GM23248 (cell line): ENCODE measurements around the gene FAM193B. TPM values are rescaled to one million over a fixed set of nuclear protein-coding genes. Genes with fewer than 3 reads are reported as not detected.

ENCODE experiments used
- DNase-seq: peaks from one replicate; pipeline ENCODE4 v3.0.0-alpha.2; 2015
- H2AFZ ChIP-seq: fragments of 200-600 bp; sonication (generic); 2 replicates; pipeline ENCODE4 v1.6.1; 2016; ENCODE audit warnings: antibody characterized with exemption
- H3F3A ChIP-seq: fragments of 200-600 bp; sonication (generic); 2 replicates; pipeline ENCODE4 v1.6.1; 2016; ENCODE audit warnings: mild to moderate bottlenecking, antibody characterized with exemption, mixed run types; ENCODE audit not compliant: insufficient read depth
- H3K27ac ChIP-seq: fragments of 200-600 bp; sonication (generic); 2 replicates; pipeline ENCODE4 v1.5.1; 2016; ENCODE audit warnings: mild to moderate bottlenecking
- H3K27me3 ChIP-seq: fragments of 200-600 bp; sonication (generic); replicated peaks from 2 replicates; pipeline ENCODE4 v1.6.1; 2016; ENCODE audit warnings: mild to moderate bottlenecking; ENCODE audit not compliant: insufficient read depth
- H3K36me3 ChIP-seq: fragments of 200-600 bp; sonication (generic); 2 replicates; pipeline ENCODE4 v1.6.1; 2016; ENCODE audit warnings: low read depth, mild to moderate bottlenecking
- H3K4me1 ChIP-seq: fragments of 200-600 bp; sonication (generic); 2 replicates; pipeline ENCODE4 v1.6.1; 2016; ENCODE audit warnings: mild to moderate bottlenecking; ENCODE audit not compliant: insufficient read depth
- H3K4me2 ChIP-seq: fragments of 200-600 bp; sonication (generic); one replicate; pipeline ENCODE4 v1.6.1; 2016; ENCODE audit warnings: mild to moderate bottlenecking; ENCODE audit not compliant: unreplicated experiment
- H3K4me3 ChIP-seq: fragments of 200-600 bp; sonication (generic); 2 replicates; pipeline ENCODE4 v1.5.1; 2016; ENCODE audit warnings: mild to moderate bottlenecking
- H3K79me2 ChIP-seq: fragments of 200-600 bp; sonication (generic); 2 replicates; pipeline ENCODE4 v1.6.1; 2016; ENCODE audit warnings: mild to moderate bottlenecking; ENCODE audit not compliant: insufficient read depth
- H3K9ac ChIP-seq: fragments of 200-600 bp; sonication (generic); 2 replicates; pipeline ENCODE4 v1.6.1; 2016; ENCODE audit warnings: mild to moderate bottlenecking
- H3K9me2 ChIP-seq: fragments of 200-600 bp; sonication (generic); 2 replicates; pipeline ENCODE4 v1.6.1; 2016; ENCODE audit warnings: mixed run types, mild to moderate bottlenecking, moderate library complexity; ENCODE audit not compliant: insufficient read depth
- H3K9me3 ChIP-seq: fragments of 200-600 bp; sonication (generic); one replicate; pipeline ENCODE4 v1.6.1; 2017; ENCODE audit warnings: low read depth
- H4K20me1 ChIP-seq: fragments of 200-600 bp; sonication (generic); 2 replicates; pipeline ENCODE4 v1.6.0; 2016; ENCODE audit not compliant: insufficient read depth
- EZH2 ChIP-seq: fragments of 200-600 bp; sonication (generic); IDR thresholded peaks from 2 replicates; pipeline ENCODE4 v1.6.1; 2018; ENCODE audit warnings: antibody characterized with exemption, mild to moderate bottlenecking; ENCODE audit not compliant: insufficient read depth, poor library complexity, severe bottlenecking
- EZH2phosphoT487 ChIP-seq: fragments of 200-600 bp; sonication (generic); IDR thresholded peaks from 2 replicates; pipeline ENCODE4 v1.6.1; 2018; ENCODE audit warnings: antibody characterized with exemption, moderate library complexity, mild to moderate bottlenecking, low read depth; ENCODE audit not compliant: insufficient read depth
- WGBS, 2 experiments: methylation state at CpG; one replicate each; pipeline ENCODE4 v1.1.6; 2015 to 2017; ENCODE audit warnings: low lambda C conversion rate in 2 of 2, low coverage in 1 of 2; ENCODE audit errors: missing lambda C conversion rate in 2 of 2; 5-methylcytosine and 5-hydroxymethylcytosine counted together
- in situ Hi-C: fragments of 300-500 bp; cut with MboI; formaldehyde crosslinking; loops from 2 replicates; pipeline ENCODE4 v1.15.0; 2020
- polyA plus RNA-seq: library from polyadenylated mRNA; unstranded; fragments of >200 nt; fragmentation: Nextera tagmentation; extraction: Ambion mirVana; gene quantifications from 2 replicates; pipeline ENCODE4 v1.2.1, GENCODE V29; 2016
- total RNA-seq: library from RNA; depleted of rRNA; stranded (reverse); fragments of >200 nt; shearing (Covaris generic); gene quantifications from 2 replicates; pipeline ENCODE4 v1.2.3, GENCODE V29; 2014

FAM193B gene
- total and polyA plus RNA-seq, 2 experiments from 2014 or later, result 8.0 to 21.9 TPM

GRCh38 chr5:177491983-177492746, 62.2 kb downstream of the FAM193B start:
- Histone ChIP-seq H3K36me3 (peaks cover 38% of the 10 kb centered on the region), H3K9me3 (no peaks in the 10 kb centered on the region), H3K27me3 (no peaks in the 10 kb centered on the region), H4K20me1 (no peaks in the 10 kb centered on the region), H3K27ac (no peak overlapping the region), H3K9me2 (no peaks in the 10 kb centered on the region), H3K9ac (no peak overlapping the region), H3K4me3 (no peak overlapping the region), H3F3A (peaks cover 27% of the 10 kb centered on the region), H3K79me2 (peaks cover 75% of the 10 kb centered on the region), H2AFZ (no peak overlapping the region), H3K4me1 (peaks cover 23% of the 10 kb centered on the region), H3K4me2 (no peak overlapping the region)
- no peak for DNase-seq
- 94 to 95% methylated on average over 50 to 53 of the region's 54 CpGs for WGBS, 2 experiments
- no peak for TF ChIP-seq EZH2
- no peak for TF ChIP-seq EZH2phosphoT487
- in situ Hi-C loops, result no loop called here

GRCh38 chr5:177491429-177491945, 62.9 kb downstream of the FAM193B start:
- Histone ChIP-seq H4K20me1 (no peaks in the 10 kb centered on the region), H3K4me3 (no peak overlapping the region), H3K27ac (no peak overlapping the region), H3K27me3 (no peaks in the 10 kb centered on the region), H3K9ac (no peak overlapping the region), H3K4me1 (peaks cover 23% of the 10 kb centered on the region), H3K36me3 (peaks cover 44% of the 10 kb centered on the region), H3K4me2 (no peak overlapping the region), H3K9me3 (no peaks in the 10 kb centered on the region), H3F3A (peaks cover 31% of the 10 kb centered on the region), H3K9me2 (no peaks in the 10 kb centered on the region), H2AFZ (no peak overlapping the region), H3K79me2 (peaks cover 77% of the 10 kb centered on the region)
- in situ Hi-C loops, result no loop called here
- peak; percentile 57 for DNase-seq
- 41 to 74% methylated on average over 17 to 40 of the region's 43 CpGs for WGBS, 2 experiments
- TF ChIP-seq EZH2phosphoT487, result no peak

GRCh38 chr5:177490992-177491391, 63.4 kb downstream of the FAM193B start:
- H3K4me3 ChIP-seq, result no peak overlapping the region
- H2AFZ ChIP-seq, result no peak overlapping the region
- DNase-seq, result no peak
- no peaks in the 10 kb centered on the region for H3K27me3 ChIP-seq
- no peak overlapping the region for H3K27ac ChIP-seq
- peaks cover 49% of the 10 kb centered on the region for H3K36me3 ChIP-seq
- WGBS, 2 experiments, result 97 to 99% methylated on average over 13 to 16 of the region's 16 CpGs
- TF ChIP-seq EZH2phosphoT487, result no peak
- no peak for TF ChIP-seq EZH2
- H3K79me2 ChIP-seq, result peaks cover 77% of the 10 kb centered on the region
- H3K4me1 ChIP-seq, result peaks cover 23% of the 10 kb centered on the region
- H3K9me3 ChIP-seq, result no peaks in the 10 kb centered on the region
- H4K20me1 ChIP-seq, result 0 out of 2 replicates have a peak, but pooled peaks cover 4% of the 10 kb centered on the region
- no peak overlapping the region for H3K4me2 ChIP-seq
- peaks cover 35% of the 10 kb centered on the region for H3F3A ChIP-seq
- in situ Hi-C loops, result no loop called here
- no peaks in the 10 kb centered on the region for H3K9me2 ChIP-seq
- H3K9ac ChIP-seq, result no peak overlapping the region

- Histone ChIP-seq H3F3A (peaks cover 38% of the 10 kb centered on the region), H3K36me3 (peaks cover 54% of the 10 kb centered on the region), H3K79me2 (peaks cover 81% of the 10 kb centered on the region), H3K27me3 (no peaks in the 10 kb centered on the region), H3K4me3 (no peak overlapping the region), H2AFZ (no peak overlapping the region), H3K9me2 (no peaks in the 10 kb centered on the region), H3K9ac (no peak overlapping the region), H3K9me3 (no peaks in the 10 kb centered on the region), H3K4me1 (peaks cover 23% of the 10 kb centered on the region), H3K27ac (no peak overlapping the region), H4K20me1 (0 out of 2 replicates have a peak, but pooled peaks cover 4% of the 10 kb centered on the region), H3K4me2 (no peak overlapping the region)
- DNase-seq, result no peak
- no peak for TF ChIP-seq EZH2
- TF ChIP-seq EZH2phosphoT487, result no peak
- in situ Hi-C loops, result no loop called here
- 94% methylated on average over 15 of the region's 15 CpGs for WGBS, 2 experiments
Observed at GRCh38 chr5:177490311-177490991, 63.9 kb downstream of the FAM193B start.
